GM23338 (cell line): ENCODE measurements around the gene BICRAL. TPM values are rescaled to one million over a fixed set of nuclear protein-coding genes. Genes with fewer than 3 reads are reported as not detected.

Source experiments
- ATAC-seq: fragments of 200-7000 bp; cut with Tn5 transposase; 3 replicates; pipeline ENCODE4 v1.9.1; 2020
- DNase-seq: peaks from one replicate; pipeline ENCODE4 v3.0.0-alpha.2; 2015; ENCODE audit warnings: low spot score
- H2AFZ ChIP-seq: fragments of 200-600 bp; sonication (generic); 2 replicates; pipeline ENCODE4 v1.8.0; 2016; ENCODE audit warnings: antibody characterized with exemption, mild to moderate bottlenecking, moderate library complexity
- H3F3A ChIP-seq: fragments of 200-600 bp; sonication (generic); replicated peaks from 2 replicates; pipeline ENCODE4 v1.8.0; 2017; ENCODE audit warnings: antibody characterized with exemption, mixed run types, low read depth
- H3K27ac ChIP-seq: fragments of 200-600 bp; sonication (generic); 2 replicates; pipeline ENCODE4 v1.6.1; 2016; ENCODE audit warnings: low read depth
- H3K27me3 ChIP-seq: fragments of 200-600 bp; sonication (generic); 2 replicates; pipeline ENCODE4 v1.8.0; 2016; ENCODE audit warnings: mild to moderate bottlenecking, mixed run types, moderate library complexity; ENCODE audit not compliant: insufficient read depth
- H3K36me3 ChIP-seq: fragments of 200-600 bp; sonication (generic); 2 replicates; pipeline ENCODE4 v1.8.0; 2016; ENCODE audit warnings: mild to moderate bottlenecking; ENCODE audit not compliant: insufficient read depth
- H3K4me1 ChIP-seq: fragments of 200-600 bp; sonication (generic); 2 replicates; pipeline ENCODE4 v1.8.0; 2016; ENCODE audit warnings: mild to moderate bottlenecking, moderate library complexity; ENCODE audit not compliant: insufficient read depth
- H3K4me2 ChIP-seq: fragments of 200-600 bp; sonication (generic); 2 replicates; pipeline ENCODE4 v1.7.1; 2017; ENCODE audit warnings: mixed run types
- H3K4me3 ChIP-seq: fragments of 200-600 bp; sonication (generic); 2 replicates; pipeline ENCODE4 v1.6.1; 2016; ENCODE audit warnings: mixed run types
- H3K79me2 ChIP-seq: fragments of 200-600 bp; sonication (generic); replicated peaks from 2 replicates; pipeline ENCODE4 v1.8.0; 2017; ENCODE audit warnings: mild to moderate bottlenecking; ENCODE audit not compliant: insufficient read depth
- H3K9me2 ChIP-seq: fragments of 200-600 bp; sonication (generic); 2 replicates; pipeline ENCODE4 v1.8.0; 2017; ENCODE audit not compliant: insufficient read depth
- H4K20me1 ChIP-seq: fragments of 200-600 bp; sonication (generic); replicated peaks from 2 replicates; pipeline ENCODE4 v1.8.0; 2017; ENCODE audit warnings: mild to moderate bottlenecking; ENCODE audit not compliant: insufficient read depth
- H3K27ac Mint-ChIP-seq: 2 replicates; pipeline ENCODE4 v1.8.0; 2020; ENCODE audit warnings: inconsistent platforms, mild to moderate bottlenecking, moderate library complexity, mixed read lengths
- H3K27me3 Mint-ChIP-seq: 3 replicates; pipeline ENCODE4 v1.8.0; 2022; ENCODE audit warnings: low read depth, mild to moderate bottlenecking, moderate library complexity, mixed read lengths, inconsistent platforms; ENCODE audit not compliant: insufficient read depth, poor library complexity
- H3K36me3 Mint-ChIP-seq: 3 replicates; pipeline ENCODE4 v1.8.0; 2021; ENCODE audit warnings: low read depth, mild to moderate bottlenecking, inconsistent platforms, moderate library complexity, mixed read lengths
- H3K4me1 Mint-ChIP-seq: 3 replicates; pipeline ENCODE4 v1.8.0; 2020; ENCODE audit warnings: mild to moderate bottlenecking, inconsistent platforms, mixed read lengths
- H3K4me3 Mint-ChIP-seq: 3 replicates; pipeline ENCODE4 v1.8.0; 2021; ENCODE audit warnings: moderate library complexity, mild to moderate bottlenecking, inconsistent platforms, mixed read lengths
- H3K9me3 Mint-ChIP-seq: 3 replicates; pipeline ENCODE4 v1.8.0; 2020; ENCODE audit warnings: moderate library complexity, mild to moderate bottlenecking, inconsistent platforms, mixed read lengths
- CREB1 ChIP-seq: fragments of 250-450 bp; sonication (Bioruptor Pico); IDR thresholded peaks from 2 replicates; pipeline ENCODE4 v1.5.0; 2020; ENCODE audit warnings: low read depth, mild to moderate bottlenecking, moderate library complexity
- CTCF ChIP-seq, 2 experiments: fragments of 200-600 bp in 1 of 2; sonication (generic) in 1 of 2; conservative IDR thresholded peaks; 2 replicates each; pipeline versions ENCODE4 v1.5.1 to v1.6.1; 2016 to 2017; ENCODE audit warnings: antibody characterized with exemption in 2 of 2, low read depth in 2 of 2, mild to moderate bottlenecking in 2 of 2, moderate library complexity in 1 of 2
- ETS1 ChIP-seq: IDR thresholded peaks from 2 replicates; pipeline ENCODE4 v1.6.1; 2016; ENCODE audit warnings: antibody characterized with exemption
- EZH2 ChIP-seq: fragments of 200-600 bp; sonication (generic); IDR thresholded peaks from one replicate; pipeline ENCODE4 v1.8.0; 2017; ENCODE audit warnings: antibody characterized with exemption, mild to moderate bottlenecking, low read depth; ENCODE audit not compliant: unreplicated experiment
- EZH2phosphoT487 ChIP-seq: fragments of 200-600 bp; sonication (generic); IDR thresholded peaks from one replicate; pipeline ENCODE4 v1.8.1; 2018; ENCODE audit warnings: antibody characterized with exemption; ENCODE audit not compliant: unreplicated experiment
- JUNB ChIP-seq: IDR thresholded peaks from one replicate; pipeline ENCODE4 v1.6.1; 2016; ENCODE audit warnings: antibody characterized with exemption; ENCODE audit not compliant: unreplicated experiment
- NANOG ChIP-seq: IDR thresholded peaks from 2 replicates; pipeline ENCODE4 v1.6.1; 2016; ENCODE audit warnings: antibody characterized with exemption, borderline replicate concordance
- POLR2AphosphoS5 ChIP-seq: IDR thresholded peaks from 2 replicates; pipeline ENCODE4 v1.6.1; 2016; ENCODE audit warnings: antibody characterized with exemption, low read depth
- REST ChIP-seq: IDR thresholded peaks from one replicate; pipeline ENCODE4 v1.6.1; 2018; ENCODE audit warnings: antibody characterized with exemption; ENCODE audit not compliant: unreplicated experiment
- STAT1 ChIP-seq: IDR thresholded peaks from one replicate; pipeline ENCODE4 v1.6.1; 2016; ENCODE audit warnings: antibody characterized with exemption; ENCODE audit not compliant: unreplicated experiment
- ZNF114 ChIP-seq: fragments of 250-450 bp; sonication (Bioruptor Pico); IDR thresholded peaks from 2 replicates; pipeline ENCODE4 v1.5.0; 2020; ENCODE audit warnings: mild to moderate bottlenecking, moderate library complexity
- ZNF331 ChIP-seq: fragments of 250-450 bp; sonication (Bioruptor Pico); IDR thresholded peaks from 2 replicates; pipeline ENCODE4 v1.5.0; 2020; ENCODE audit warnings: low read depth, mild to moderate bottlenecking, moderate library complexity
- ZNF462 ChIP-seq: fragments of 250-450 bp; sonication (Bioruptor Pico); IDR thresholded peaks from 2 replicates; pipeline ENCODE4 v1.5.0; 2020; ENCODE audit warnings: mild to moderate bottlenecking, moderate library complexity
- polyA plus RNA-seq: library from polyadenylated mRNA; unstranded; fragments of >200 nt; fragmentation: Nextera tagmentation; extraction: Ambion mirVana; gene quantifications from 2 replicates; pipeline ENCODE4 v1.2.1, GENCODE V29; 2016
- total RNA-seq: library from RNA; depleted of rRNA; stranded (reverse); fragments of >200 nt; shearing (Covaris generic); gene quantifications from 2 replicates; pipeline ENCODE4 v1.2.3, GENCODE V29; 2014

Gene BICRAL
- total and polyA plus RNA-seq, 2 experiments from 2014 or later = 3.4 to 11.7 TPM

DNA sequence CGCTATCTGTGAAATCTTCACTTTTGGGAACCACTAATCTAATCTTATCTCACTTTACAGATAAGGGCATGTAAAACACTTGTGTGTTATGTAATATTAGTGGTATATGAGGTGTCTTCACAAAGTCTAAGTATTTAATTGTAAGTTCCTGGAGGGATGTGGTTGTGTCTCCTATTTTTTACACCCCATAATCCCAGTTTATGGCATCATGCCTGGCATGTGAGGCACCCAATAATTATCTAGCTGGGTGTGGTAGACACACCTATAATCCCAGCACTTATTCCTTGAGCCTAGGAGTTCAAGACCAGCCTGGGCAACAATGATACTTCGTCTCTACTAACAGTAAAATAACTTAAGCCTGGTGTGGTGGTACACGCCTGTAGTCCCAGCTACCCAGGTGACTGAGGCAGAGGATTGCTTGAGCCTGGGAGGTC lies 19.4 kb upstream of the BICRAL start:
- ATAC-seq (no peak), DNase-seq (no peak)
- Mint-ChIP-seq H3K27me3 (peaks cover 1% of the 10 kb centered on the region), H3K36me3 (peaks cover 9% of the 10 kb centered on the region), H3K4me3 (no peak overlapping the region), H3K27ac (no peak overlapping the region), H3K4me1 (peaks cover 34% of the 10 kb centered on the region), H3K9me3 (no peaks in the 10 kb centered on the region)
- H3F3A ChIP-seq = peaks cover 2% of the 10 kb centered on the region; the same call in 1 of the 2 replicates
- H3K27me3 ChIP-seq = no peaks in the 10 kb centered on the region
- H2AFZ ChIP-seq = no peak overlapping the region
- H3K4me1 ChIP-seq = peaks cover 29% of the 10 kb centered on the region
- 0 out of 2 replicates have a peak, but pooled peaks cover 11% of the 10 kb centered on the region for H3K79me2 ChIP-seq
- TF ChIP-seq ZNF331 (CRISPR knock-in tag) (no peak), ZNF462 (no peak), ZNF114 (CRISPR knock-in tag) (no peak), CTCF (conservative IDR thresholded peaks at IDR 0.05; ENCODE audit: low read depth in 2 of 2) (no peak), REST (no peak), ETS1 (no peak), POLR2AphosphoS5 (no peak), JUNB (no peak), NANOG (no peak), CREB1 (no peak), EZH2phosphoT487 (no peak), EZH2 (no peak), STAT1 (no peak)
- peak overlapping the region; percentile 43; the same call in 1 of the 2 replicates for H3K27ac ChIP-seq
- no peaks in the 10 kb centered on the region for H3K36me3 ChIP-seq
- no peak overlapping the region for H3K4me3 ChIP-seq
- H4K20me1 ChIP-seq = no peaks in the 10 kb centered on the region
- no peaks in the 10 kb centered on the region for H3K9me2 ChIP-seq
- H3K4me2 ChIP-seq = no peak overlapping the region; the same call in 1 of the 2 replicates
